ENCODE results near the gene MLXIP. TPM values are rescaled to one million over a fixed set of nuclear protein-coding genes. Genes with fewer than 3 reads are reported as not detected.
A peak's percentile ranks its signal among the peaks of the same experiment; 100 is the strongest.

The MLXIP gene
- total and polyA plus RNA-seq, 9 of the 15 experiments (the other 6 are each of a cell fraction or from before 2014, with no cell fraction given), result 2.2 to 66.3 (median 18.1) TPM

DNA sequence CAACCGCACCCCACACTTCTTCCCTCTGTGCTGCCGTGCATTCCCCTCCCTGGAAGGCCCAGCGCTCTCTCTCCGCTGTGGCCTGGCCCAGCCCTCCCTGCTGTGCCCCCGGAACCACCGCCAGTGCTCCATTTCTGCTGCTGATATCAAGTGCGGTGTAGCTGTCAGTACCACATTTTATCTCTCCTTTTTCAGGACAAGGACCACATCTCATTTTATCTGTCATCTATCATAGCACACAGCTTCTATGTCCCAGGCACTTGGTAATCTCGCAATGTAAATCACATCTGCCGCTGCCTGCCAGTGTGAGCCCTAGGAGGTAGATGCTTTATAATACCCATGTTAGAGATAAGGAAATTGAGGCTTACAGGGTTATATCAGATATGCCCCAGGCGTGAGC is 77.1 kb downstream of the MLXIP start (continued):
- TF ChIP-seq, protein P1, sequence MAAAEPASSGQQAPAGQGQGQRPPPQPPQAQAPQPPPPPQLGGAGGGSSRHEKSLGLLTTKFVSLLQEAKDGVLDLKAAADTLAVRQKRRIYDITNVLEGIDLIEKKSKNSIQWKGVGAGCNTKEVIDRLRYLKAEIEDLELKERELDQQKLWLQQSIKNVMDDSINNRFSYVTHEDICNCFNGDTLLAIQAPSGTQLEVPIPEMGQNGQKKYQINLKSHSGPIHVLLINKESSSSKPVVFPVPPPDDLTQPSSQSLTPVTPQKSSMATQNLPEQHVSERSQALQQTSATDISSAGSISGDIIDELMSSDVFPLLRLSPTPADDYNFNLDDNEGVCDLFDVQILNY (CRISPR knock-in tag; IDR thresholded peaks at IDR 0.05), result no peak
- TF ChIP-seq CBFA2T3 (IDR thresholded peaks at IDR 0.05), result peak; percentile 91
- no peak for TF ChIP-seq KDM5B (IDR thresholded peaks at IDR 0.05; ENCODE audit: insufficient replicate concordance, low read depth, low read length)
- TF ChIP-seq CCNT2 (IDR thresholded peaks at IDR 0.05; ENCODE audit: borderline replicate concordance, extremely low read depth, insufficient read length, low read depth, low read length), result peak; percentile 21
- TF ChIP-seq TEAD2 (tag; IDR thresholded peaks at IDR 0.05), result no peak
- peak; percentile 41; the same call in 1 of the 2 replicates for TF ChIP-seq MTA3 (IDR thresholded peaks at IDR 0.05; ENCODE audit: borderline replicate concordance)
- TF ChIP-seq, protein P2, sequence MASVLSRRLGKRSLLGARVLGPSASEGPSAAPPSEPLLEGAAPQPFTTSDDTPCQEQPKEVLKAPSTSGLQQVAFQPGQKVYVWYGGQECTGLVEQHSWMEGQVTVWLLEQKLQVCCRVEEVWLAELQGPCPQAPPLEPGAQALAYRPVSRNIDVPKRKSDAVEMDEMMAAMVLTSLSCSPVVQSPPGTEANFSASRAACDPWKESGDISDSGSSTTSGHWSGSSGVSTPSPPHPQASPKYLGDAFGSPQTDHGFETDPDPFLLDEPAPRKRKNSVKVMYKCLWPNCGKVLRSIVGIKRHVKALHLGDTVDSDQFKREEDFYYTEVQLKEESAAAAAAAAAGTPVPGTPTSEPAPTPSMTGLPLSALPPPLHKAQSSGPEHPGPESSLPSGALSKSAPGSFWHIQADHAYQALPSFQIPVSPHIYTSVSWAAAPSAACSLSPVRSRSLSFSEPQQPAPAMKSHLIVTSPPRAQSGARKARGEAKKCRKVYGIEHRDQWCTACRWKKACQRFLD (CRISPR knock-in tag; IDR thresholded peaks at IDR 0.05), result peak; percentile 24; the same call in 1 of the 2 replicates
- TF ChIP-seq NFIC (IDR thresholded peaks at IDR 0.05), result peak; percentile 21; the same call in 1 of the 2 replicates
- TF ChIP-seq SOX6 (IDR thresholded peaks at IDR 0.05), result peak; percentile 40; the same call in 1 of the 2 replicates
- TF ChIP-seq STAG1 (CRISPR knock-in tag; IDR thresholded peaks at IDR 0.05; ENCODE audit: borderline replicate concordance), result no peak
- TF ChIP-seq ZNF79 (CRISPR knock-in tag; IDR thresholded peaks at IDR 0.05; ENCODE audit: low read depth), result no peak
- peak; percentile 73; the same call in 1 of the 2 replicates for TF ChIP-seq PML (IDR thresholded peaks at IDR 0.05; ENCODE audit: low read length)
- no peak for TF ChIP-seq TCFL5 (CRISPR knock-in tag; conservative IDR thresholded peaks at IDR 0.05)
- peak; percentile 73 for TF ChIP-seq NCOR1 (IDR thresholded peaks at IDR 0.05)
- TF ChIP-seq ARID1B (IDR thresholded peaks at IDR 0.05), result peak; percentile 74
- TF ChIP-seq, protein P3, sequence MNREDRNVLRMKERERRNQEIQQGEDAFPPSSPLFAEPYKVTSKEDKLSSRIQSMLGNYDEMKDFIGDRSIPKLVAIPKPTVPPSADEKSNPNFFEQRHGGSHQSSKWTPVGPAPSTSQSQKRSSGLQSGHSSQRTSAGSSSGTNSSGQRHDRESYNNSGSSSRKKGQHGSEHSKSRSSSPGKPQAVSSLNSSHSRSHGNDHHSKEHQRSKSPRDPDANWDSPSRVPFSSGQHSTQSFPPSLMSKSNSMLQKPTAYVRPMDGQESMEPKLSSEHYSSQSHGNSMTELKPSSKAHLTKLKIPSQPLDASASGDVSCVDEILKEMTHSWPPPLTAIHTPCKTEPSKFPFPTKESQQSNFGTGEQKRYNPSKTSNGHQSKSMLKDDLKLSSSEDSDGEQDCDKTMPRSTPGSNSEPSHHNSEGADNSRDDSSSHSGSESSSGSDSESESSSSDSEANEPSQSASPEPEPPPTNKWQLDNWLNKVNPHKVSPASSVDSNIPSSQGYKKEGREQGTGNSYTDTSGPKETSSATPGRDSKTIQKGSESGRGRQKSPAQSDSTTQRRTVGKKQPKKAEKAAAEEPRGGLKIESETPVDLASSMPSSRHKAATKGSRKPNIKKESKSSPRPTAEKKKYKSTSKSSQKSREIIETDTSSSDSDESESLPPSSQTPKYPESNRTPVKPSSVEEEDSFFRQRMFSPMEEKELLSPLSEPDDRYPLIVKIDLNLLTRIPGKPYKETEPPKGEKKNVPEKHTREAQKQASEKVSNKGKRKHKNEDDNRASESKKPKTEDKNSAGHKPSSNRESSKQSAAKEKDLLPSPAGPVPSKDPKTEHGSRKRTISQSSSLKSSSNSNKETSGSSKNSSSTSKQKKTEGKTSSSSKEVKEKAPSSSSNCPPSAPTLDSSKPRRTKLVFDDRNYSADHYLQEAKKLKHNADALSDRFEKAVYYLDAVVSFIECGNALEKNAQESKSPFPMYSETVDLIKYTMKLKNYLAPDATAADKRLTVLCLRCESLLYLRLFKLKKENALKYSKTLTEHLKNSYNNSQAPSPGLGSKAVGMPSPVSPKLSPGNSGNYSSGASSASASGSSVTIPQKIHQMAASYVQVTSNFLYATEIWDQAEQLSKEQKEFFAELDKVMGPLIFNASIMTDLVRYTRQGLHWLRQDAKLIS (CRISPR knock-in tag; IDR thresholded peaks at IDR 0.05), result no peak
- peak; percentile 91 for TF ChIP-seq TEAD4 (IDR thresholded peaks at IDR 0.05; ENCODE audit: low read length)
- no peak for TF ChIP-seq TEAD4 (CRISPR knock-in tag; IDR thresholded peaks at IDR 0.05; ENCODE audit: borderline replicate concordance)
- TF ChIP-seq, protein P4, sequence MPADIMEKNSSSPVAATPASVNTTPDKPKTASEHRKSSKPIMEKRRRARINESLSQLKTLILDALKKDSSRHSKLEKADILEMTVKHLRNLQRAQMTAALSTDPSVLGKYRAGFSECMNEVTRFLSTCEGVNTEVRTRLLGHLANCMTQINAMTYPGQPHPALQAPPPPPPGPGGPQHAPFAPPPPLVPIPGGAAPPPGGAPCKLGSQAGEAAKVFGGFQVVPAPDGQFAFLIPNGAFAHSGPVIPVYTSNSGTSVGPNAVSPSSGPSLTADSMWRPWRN (IDR thresholded peaks at IDR 0.05; ENCODE audit: low read depth), result peak; percentile 46; the same call in 1 of the 2 replicates
- no peak for TF ChIP-seq ZNF436 (CRISPR knock-in tag; IDR thresholded peaks at IDR 0.05)
- peak; percentile 64 to 66; a peak in 3 of 4 replicates for TF ChIP-seq KDM1A (IDR thresholded peaks at IDR 0.05)
- no peak for TF ChIP-seq FOSL1 (tag; conservative IDR thresholded peaks at IDR 0.05)
- TF ChIP-seq ZNF263 (CRISPR knock-in tag; IDR thresholded peaks at IDR 0.05; ENCODE audit: borderline replicate concordance), result 0 out of 2 replicates have a peak, but pooled peaks have one; percentile 27
- no peak for TF ChIP-seq HMGN3 (IDR thresholded peaks at IDR 0.05; ENCODE audit: borderline replicate concordance, extremely low read depth, insufficient read length, low read depth, low read length)

Data from K562 (cell line).